A549 (cell line): ENCODE data around the gene FAM216B. TPM values are rescaled to one million over a fixed set of nuclear protein-coding genes. Genes with fewer than 3 reads are reported as not detected.

ENCODE experiments used
- ATAC-seq, 2 experiments: fragments of 200-7000 bp in 1 of 2; fragments of >200 bp in 1 of 2; cut with Nextera tagmentation in 1 of 2; cut with Tn5 transposase in 1 of 2; 3 replicates each; pipeline versions ENCODE4 v1.8.0 to v1.9.1; 2018 to 2020; ENCODE audit warnings: mild to moderate bottlenecking in 1 of 2, moderate library complexity in 1 of 2
- CTCF ChIA-PET: fragments of 300-600 bp; sonication (Branson Sonifier 250); formaldehyde crosslinking; extraction: SDS; loops from one replicate; lab custom pipeline; 2021; ENCODE audit warnings: antibody characterized with exemption, inconsistent platforms; lab: Yijun Ruan, JAX
- POLR2A ChIA-PET: fragments of 350-600 bp; formaldehyde crosslinking; extraction: SDS; loops from one replicate; lab custom pipeline; 2021; ENCODE audit warnings: antibody characterized with exemption, inconsistent platforms; lab: Yijun Ruan, JAX
- DNase-seq, 2 experiments: peaks; one replicate each; pipeline versions ENCODE4 v3.0.0 to v3.0.0-alpha.2; 2011 to 2016; ENCODE audit warnings: low read depth in 1 of 2, low spot score in 1 of 2
- FAIRE-seq: peaks from 2 replicates; lab custom pipeline; 2011; peaks lifted over from hg19 to GRCh38; lab: Jason Lieb, UNC
- H3K27ac ChIP-seq, 2 experiments: fragments of >200 bp; sonication (Bioruptor Twin); formaldehyde crosslinking; 3 replicates each; pipeline ENCODE4 v1.5.1; 2016 to 2017
- H3K4me1 ChIP-seq: fragments of >200 bp; sonication (Bioruptor Twin); formaldehyde crosslinking; 3 replicates; pipeline ENCODE4 v1.6.1; 2016
- H3K4me2 ChIP-seq: fragments of >200 bp; sonication (Bioruptor Twin); formaldehyde crosslinking; 3 replicates; pipeline ENCODE4 v1.6.1; 2016
- H3K4me3 ChIP-seq: fragments of >200 bp; sonication (Bioruptor Twin); formaldehyde crosslinking; 3 replicates; pipeline ENCODE4 v1.5.1; 2016
- H3K9me3 ChIP-seq: fragments of >200 bp; sonication (Bioruptor Twin); formaldehyde crosslinking; 3 replicates; pipeline ENCODE4 v1.6.1; 2016
- ATOH8 ChIP-seq: fragments of 250-450 bp; sonication (Bioruptor Pico); IDR thresholded peaks from 2 replicates; pipeline ENCODE4 v1.5.0; 2020; ENCODE audit warnings: low read depth, mild to moderate bottlenecking, moderate library complexity
- BHLHE40 ChIP-seq: IDR thresholded peaks from 2 replicates; pipeline ENCODE4 v1.6.1; 2012; ENCODE audit warnings: low read depth, low read length, inconsistent platforms
- CHD2 ChIP-seq: fragments of 150-350 bp; IDR thresholded peaks from 2 replicates; pipeline ENCODE4 v1.6.1; 2014; ENCODE audit warnings: low read length; ENCODE audit not compliant: partially characterized antibody
- CHD4 ChIP-seq: fragments of 200-600 bp; sonication (generic); IDR thresholded peaks from 2 replicates; pipeline ENCODE4 v1.6.1; 2016; ENCODE audit warnings: antibody characterized with exemption, mild to moderate bottlenecking, borderline replicate concordance
- EP300 ChIP-seq, 2 experiments: fragments of >200 bp; sonication (Bioruptor Twin); formaldehyde crosslinking; IDR thresholded peaks; 2 replicates in 1 of 2; 3 replicates in 1 of 2; pipeline ENCODE4 v1.6.1; 2016 to 2017
- HDAC2 ChIP-seq: fragments of 200-600 bp; sonication (generic); IDR thresholded peaks from 2 replicates; pipeline ENCODE4 v1.6.1; 2016
- HEYL ChIP-seq: fragments of 250-450 bp; sonication (Bioruptor Pico); IDR thresholded peaks from 2 replicates; pipeline ENCODE4 v1.8.0; 2021; ENCODE audit warnings: mild to moderate bottlenecking, moderate library complexity
- HMGXB4 ChIP-seq: fragments of 250-450 bp; sonication (Bioruptor Pico); IDR thresholded peaks from 2 replicates; pipeline ENCODE4 v1.5.0; 2021; ENCODE audit warnings: mild to moderate bottlenecking, moderate library complexity, borderline replicate concordance
- HOXA7 ChIP-seq: fragments of 250-450 bp; sonication (Bioruptor Pico); IDR thresholded peaks from 2 replicates; pipeline ENCODE4 v1.5.0; 2020; ENCODE audit warnings: mild to moderate bottlenecking, moderate library complexity
- HOXB13 ChIP-seq: fragments of 250-450 bp; sonication (Bioruptor Pico); IDR thresholded peaks from 2 replicates; pipeline ENCODE4 v1.5.0; 2020; ENCODE audit warnings: low read depth, mild to moderate bottlenecking, moderate library complexity
- JUN ChIP-seq, 2 experiments: fragments of >200 bp; sonication (Bioruptor Twin); formaldehyde crosslinking; IDR thresholded peaks; 2 replicates in 1 of 2; 3 replicates in 1 of 2; pipeline ENCODE4 v1.6.1; 2016 to 2017
- JUNB ChIP-seq: fragments of >200 bp; sonication (Bioruptor Twin); formaldehyde crosslinking; IDR thresholded peaks from 2 replicates; pipeline ENCODE4 v1.6.1; 2016
- MAZ ChIP-seq: fragments of 150-350 bp; IDR thresholded peaks from 2 replicates; pipeline ENCODE4 v1.6.1; 2014; ENCODE audit warnings: antibody characterized with exemption, low read depth, low read length, borderline replicate concordance
- NFE2L2 ChIP-seq: fragments of 150-350 bp; conservative IDR thresholded peaks from 2 replicates; pipeline ENCODE4 v1.6.1; 2014; ENCODE audit warnings: low read length
- NR3C1 ChIP-seq: fragments of >200 bp; sonication (Bioruptor Twin); formaldehyde crosslinking; IDR thresholded peaks from 3 replicates; pipeline ENCODE4 v1.6.1; 2017
- PBX3 ChIP-seq: IDR thresholded peaks from 2 replicates; pipeline ENCODE4 v1.6.1; 2012
- POLR2A ChIP-seq: IDR thresholded peaks from 2 replicates; pipeline ENCODE4 v1.6.1; 2012; ENCODE audit warnings: mild to moderate bottlenecking, low read length
- REST ChIP-seq: fragments of 200-600 bp; sonication (generic); IDR thresholded peaks from 2 replicates; pipeline ENCODE4 v1.6.1; 2016; ENCODE audit warnings: antibody characterized with exemption, mild to moderate bottlenecking, moderate library complexity
- SREBF2 ChIP-seq: fragments of 450-650 bp; IDR thresholded peaks from 2 replicates; pipeline ENCODE4 v1.6.1; 2014; ENCODE audit warnings: mild to moderate bottlenecking, moderate library complexity
- TP53 ChIP-seq: fragments of 250-450 bp; sonication (Bioruptor Pico); IDR thresholded peaks from 2 replicates; pipeline ENCODE4 v1.5.0; 2021; ENCODE audit warnings: mild to moderate bottlenecking, moderate library complexity
- ZC3H11A ChIP-seq: fragments of 450-650 bp; IDR thresholded peaks from 2 replicates; pipeline ENCODE4 v1.6.1; 2014; ENCODE audit warnings: antibody characterized with exemption, mild to moderate bottlenecking
- ZFP36 ChIP-seq: fragments of 450-650 bp; IDR thresholded peaks from 2 replicates; pipeline ENCODE4 v1.6.1; 2014; ENCODE audit warnings: borderline replicate concordance; ENCODE audit not compliant: partially characterized antibody
- ZNF302 ChIP-seq: fragments of 250-450 bp; sonication (Bioruptor Pico); IDR thresholded peaks from 2 replicates; pipeline ENCODE4 v1.9.0; 2021; ENCODE audit warnings: inconsistent platforms, mild to moderate bottlenecking, moderate library complexity
- whole genome bisulfite sequencing: methylation state at CpG from one replicate; pipeline ENCODE4 v1.1.6; 2017; ENCODE audit errors: missing lambda C conversion rate; 5-methylcytosine and 5-hydroxymethylcytosine counted together
- polyA plus RNA-seq, 4 experiments: library from polyadenylated mRNA; depleted of rRNA in 3 of 4; stranded (reverse); fragments of >200 nt; fragmentation: RNase III in 1 of 4; extraction: RNeasy Plus Mini Kit Qiagen cat#74134 plus additional on column Dnase treatment in 1 of 4; gene quantifications; 2 replicates in 3 of 4; 3 replicates in 1 of 4; pipeline ENCODE4 v1.2.3, GENCODE V29; 2011 to 2017
- TF ChIP-seq, protein P1 (sequence below): IDR thresholded peaks from 2 replicates; pipeline ENCODE4 v1.6.1; 2012; ENCODE audit warnings: low read depth, borderline replicate concordance
- TF ChIP-seq, protein P2 (sequence below): fragments of >200 bp; sonication (Bioruptor Twin); formaldehyde crosslinking; IDR thresholded peaks from 3 replicates; pipeline ENCODE4 v1.5.1; 2016

Gene FAM216B
- polyA plus RNA-seq, 2 of the 4 experiments (the other 2 are of a cell fraction), result not detected

DNA sequence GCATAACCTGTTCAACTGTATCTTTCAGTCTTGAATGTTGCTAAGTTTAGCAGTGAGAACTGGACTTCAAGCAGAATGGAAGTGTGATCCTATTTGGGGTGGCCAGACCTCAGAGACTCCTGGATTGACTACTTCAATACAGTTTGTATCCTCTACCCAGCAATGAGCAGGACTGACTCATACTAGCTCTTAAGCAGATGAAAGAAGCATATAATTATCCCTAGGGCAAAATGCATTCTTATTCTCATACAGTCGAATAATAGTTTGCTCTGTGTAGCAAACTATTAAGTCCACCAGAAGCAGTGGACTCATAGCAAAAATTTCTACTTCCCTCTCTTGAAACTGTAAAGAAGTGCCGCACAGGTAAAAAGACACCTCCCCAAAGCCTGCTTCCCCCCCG lies 46.4 kb upstream of the FAM216B start:
- CTCF ChIA-PET, result no interaction called here
- FAIRE-seq (no peak), ATAC-seq (no peak), DNase-seq (no peak)
- Histone ChIP-seq H3K4me3 (no peak overlapping the region), H3K4me1 (no peaks in the 10 kb centered on the region), H3K27ac (no peak overlapping the region), H3K9me3 (no peaks in the 10 kb centered on the region), H3K4me2 (no peak overlapping the region)
- POLR2A ChIA-PET, result no interaction called here
- WGBS, result 36% methylated on average over 3 of the region's 3 CpGs
- TF ChIP-seq, protein P1, sequence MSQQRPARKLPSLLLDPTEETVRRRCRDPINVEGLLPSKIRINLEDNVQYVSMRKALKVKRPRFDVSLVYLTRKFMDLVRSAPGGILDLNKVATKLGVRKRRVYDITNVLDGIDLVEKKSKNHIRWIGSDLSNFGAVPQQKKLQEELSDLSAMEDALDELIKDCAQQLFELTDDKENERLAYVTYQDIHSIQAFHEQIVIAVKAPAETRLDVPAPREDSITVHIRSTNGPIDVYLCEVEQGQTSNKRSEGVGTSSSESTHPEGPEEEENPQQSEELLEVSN, result no peak
- TF ChIP-seq REST (no peak), HEYL (CRISPR knock-in tag) (no peak), JUN (IDR thresholded peaks at IDR 0.05) (no peak), NR3C1 (no peak), SREBF2 (no peak), HOXB13 (no peak), PBX3 (no peak), ZFP36 (no peak), CHD2 (no peak), NFE2L2 (no peak), CHD4 (no peak), JUNB (no peak), TP53 (CRISPR knock-in tag) (no peak), POLR2A (no peak), MAZ (no peak)

- POLR2A ChIA-PET, result no interaction called here
- FAIRE-seq (no peak), DNase-seq (peak in 1 of 2 experiments; percentile 4), ATAC-seq (no peak)
- H3K4me3 ChIP-seq, result no peak overlapping the region
- H3K4me2 ChIP-seq, result 0 out of 3 replicates have a peak overlapping the region, but pooled peaks have one; percentile 26
- no peaks in the 10 kb centered on the region for H3K4me1 ChIP-seq
- no peak overlapping the region for H3K27ac ChIP-seq
- CTCF ChIA-PET, result no interaction called here
- no peaks in the 10 kb centered on the region for H3K9me3 ChIP-seq
- 54% methylated on average over 1 of the region's 1 CpG for WGBS
- TF ChIP-seq ZC3H11A (no peak), HDAC2 (no peak), HOXA7 (no peak), REST (no peak), HMGXB4 (CRISPR knock-in tag) (no peak), EP300 (IDR thresholded peaks at IDR 0.05) (no peak), HEYL (CRISPR knock-in tag) (no peak), ZNF302 (no peak), BHLHE40 (no peak), ZFP36 (no peak), ATOH8 (CRISPR knock-in tag) (no peak), POLR2A (no peak), JUNB (no peak)
- TF ChIP-seq, protein P2, sequence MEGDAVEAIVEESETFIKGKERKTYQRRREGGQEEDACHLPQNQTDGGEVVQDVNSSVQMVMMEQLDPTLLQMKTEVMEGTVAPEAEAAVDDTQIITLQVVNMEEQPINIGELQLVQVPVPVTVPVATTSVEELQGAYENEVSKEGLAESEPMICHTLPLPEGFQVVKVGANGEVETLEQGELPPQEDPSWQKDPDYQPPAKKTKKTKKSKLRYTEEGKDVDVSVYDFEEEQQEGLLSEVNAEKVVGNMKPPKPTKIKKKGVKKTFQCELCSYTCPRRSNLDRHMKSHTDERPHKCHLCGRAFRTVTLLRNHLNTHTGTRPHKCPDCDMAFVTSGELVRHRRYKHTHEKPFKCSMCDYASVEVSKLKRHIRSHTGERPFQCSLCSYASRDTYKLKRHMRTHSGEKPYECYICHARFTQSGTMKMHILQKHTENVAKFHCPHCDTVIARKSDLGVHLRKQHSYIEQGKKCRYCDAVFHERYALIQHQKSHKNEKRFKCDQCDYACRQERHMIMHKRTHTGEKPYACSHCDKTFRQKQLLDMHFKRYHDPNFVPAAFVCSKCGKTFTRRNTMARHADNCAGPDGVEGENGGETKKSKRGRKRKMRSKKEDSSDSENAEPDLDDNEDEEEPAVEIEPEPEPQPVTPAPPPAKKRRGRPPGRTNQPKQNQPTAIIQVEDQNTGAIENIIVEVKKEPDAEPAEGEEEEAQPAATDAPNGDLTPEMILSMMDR, result no peak
Measured at GRCh38 chr13:42740753-42741152, 40.6 kb upstream of the FAM216B start.
